Left ventricle myocardium inferior (tissue), 1 donor: ENCODE results near the gene SHISA9. TPM values are rescaled to one million over a fixed set of nuclear protein-coding genes. Genes with fewer than 3 reads are reported as not detected.

Source experiments
- DNase-seq: peaks from one replicate; pipeline ENCODE4 v3.0.0-alpha.2; 2020
- H3K27ac ChIP-seq: fragments of 200-600 bp; replicated peaks from 2 replicates; pipeline ENCODE4 v1.8.0; 2021
- H3K27me3 ChIP-seq: fragments of 200-600 bp; 2 replicates; pipeline ENCODE4 v1.8.0; 2021; ENCODE audit warnings: low read depth
- H3K36me3 ChIP-seq: fragments of 200-600 bp; 2 replicates; pipeline ENCODE4 v1.8.0; 2021
- H3K4me1 ChIP-seq: fragments of 200-600 bp; 2 replicates; pipeline ENCODE4 v1.8.0; 2021
- H3K4me3 ChIP-seq: fragments of 200-600 bp; 2 replicates; pipeline ENCODE4 v1.8.0; 2021; ENCODE audit warnings: mild to moderate bottlenecking, moderate library complexity
- H3K9me3 ChIP-seq: fragments of 200-600 bp; replicated peaks from 2 replicates; pipeline ENCODE4 v1.8.0; 2021
- intact Hi-C: fragments of 100-400 bp; cut with micrococcal nuclease; formaldehyde crosslinking; loops from one replicate; pipeline ENCODE4 v1.11.0; 2022
- total RNA-seq: library from RNA; stranded (reverse); fragmentation: NEBNext Ultra II Directional; extraction: Animal tissue kit (Norgen Biotek cat#: 25700); gene quantifications from one replicate; pipeline ENCODE4 v1.2.1, GENCODE V29; 2021
- TF ChIP-seq, protein P1 (sequence below): fragments of 200-600 bp; IDR thresholded peaks from 2 replicates; pipeline ENCODE4 v1.8.0; 2021; ENCODE audit warnings: antibody characterized with exemption, mild to moderate bottlenecking, borderline replicate concordance
- donor health status: DM: no; HTN: yes; CAD: no; lungs with severe emphysema.

SHISA9 gene
- total RNA-seq, 1 donor from 2014 or later, result 0.30 TPM

DNA sequence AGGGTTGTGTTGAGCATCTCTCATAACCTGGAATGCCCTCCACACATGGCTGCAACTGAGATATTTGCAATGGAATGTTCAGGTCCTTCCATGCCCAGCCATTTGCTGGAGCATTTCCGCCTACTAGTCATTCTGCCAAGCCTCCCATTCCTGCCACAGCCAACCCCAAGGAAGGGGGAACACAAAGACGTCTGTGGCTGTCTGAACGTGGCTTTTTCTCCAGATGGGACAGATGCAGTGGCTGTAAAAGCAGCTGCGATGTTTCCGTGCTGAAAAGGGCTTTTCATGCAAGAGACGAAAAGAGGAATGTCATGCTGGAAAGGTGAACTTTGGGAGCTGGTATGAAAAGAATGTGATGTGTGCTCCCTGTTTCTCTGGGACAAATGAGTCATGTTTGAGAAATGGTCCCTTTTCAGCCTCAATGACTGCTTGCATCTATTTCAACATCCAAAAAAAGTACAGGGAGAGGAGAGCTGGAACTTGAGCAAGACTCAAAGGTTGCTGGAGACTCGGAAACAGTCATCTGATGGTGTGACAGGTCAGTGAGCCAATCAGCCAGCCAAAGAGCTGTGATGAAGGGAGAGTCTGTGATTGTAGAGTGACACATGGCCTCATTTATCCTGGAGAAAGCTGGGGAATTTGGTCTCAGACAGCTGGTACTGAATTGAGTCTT is 208.9 kb downstream of the SHISA9 start:
- Histone ChIP-seq H3K27ac (no peak overlapping the region), H3K27me3 (peaks cover 4% of the 10 kb centered on the region), H3K36me3 (no peaks in the 10 kb centered on the region), H3K4me3 (no peak overlapping the region), H3K4me1 (no peaks in the 10 kb centered on the region), H3K9me3 (peaks cover 12% of the 10 kb centered on the region)
- TF ChIP-seq, protein P1, sequence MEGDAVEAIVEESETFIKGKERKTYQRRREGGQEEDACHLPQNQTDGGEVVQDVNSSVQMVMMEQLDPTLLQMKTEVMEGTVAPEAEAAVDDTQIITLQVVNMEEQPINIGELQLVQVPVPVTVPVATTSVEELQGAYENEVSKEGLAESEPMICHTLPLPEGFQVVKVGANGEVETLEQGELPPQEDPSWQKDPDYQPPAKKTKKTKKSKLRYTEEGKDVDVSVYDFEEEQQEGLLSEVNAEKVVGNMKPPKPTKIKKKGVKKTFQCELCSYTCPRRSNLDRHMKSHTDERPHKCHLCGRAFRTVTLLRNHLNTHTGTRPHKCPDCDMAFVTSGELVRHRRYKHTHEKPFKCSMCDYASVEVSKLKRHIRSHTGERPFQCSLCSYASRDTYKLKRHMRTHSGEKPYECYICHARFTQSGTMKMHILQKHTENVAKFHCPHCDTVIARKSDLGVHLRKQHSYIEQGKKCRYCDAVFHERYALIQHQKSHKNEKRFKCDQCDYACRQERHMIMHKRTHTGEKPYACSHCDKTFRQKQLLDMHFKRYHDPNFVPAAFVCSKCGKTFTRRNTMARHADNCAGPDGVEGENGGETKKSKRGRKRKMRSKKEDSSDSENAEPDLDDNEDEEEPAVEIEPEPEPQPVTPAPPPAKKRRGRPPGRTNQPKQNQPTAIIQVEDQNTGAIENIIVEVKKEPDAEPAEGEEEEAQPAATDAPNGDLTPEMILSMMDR, result no peak
- intact Hi-C loops, result no loop called here
- no peak for DNase-seq

GRCh38 chr16:13111747-13112146 is 210.3 kb downstream of the SHISA9 start:
- Histone ChIP-seq H3K9me3 (peaks cover 8% of the 10 kb centered on the region), H3K27me3 (peaks cover 4% of the 10 kb centered on the region), H3K4me1 (no peaks in the 10 kb centered on the region), H3K4me3 (no peak overlapping the region), H3K36me3 (no peaks in the 10 kb centered on the region), H3K27ac (no peak overlapping the region)
- intact Hi-C loops, result no loop called here
- TF ChIP-seq, protein P1, result no peak
- DNase-seq, result no peak

DNA sequence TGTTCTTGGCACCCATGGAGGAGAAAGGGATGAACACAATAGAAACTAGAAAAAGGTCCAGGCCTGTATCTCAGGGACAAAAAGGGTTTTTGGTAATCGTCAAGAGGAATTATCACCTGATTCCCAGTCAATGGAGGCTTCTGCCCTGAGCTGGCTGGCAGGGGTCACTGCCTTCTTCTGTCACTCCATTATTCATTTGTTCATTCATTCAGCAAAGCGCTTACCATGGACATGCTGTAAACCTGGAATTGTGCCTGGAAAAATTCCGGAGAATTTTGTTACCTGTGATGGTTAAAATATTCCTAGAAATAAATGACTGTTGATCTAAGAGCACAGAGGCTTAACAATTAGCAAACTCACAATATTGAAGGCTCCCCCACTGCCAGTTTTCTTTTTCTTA is 212.3 kb downstream of the SHISA9 start:
- TF ChIP-seq, protein P1, result no peak
- Histone ChIP-seq H3K9me3 (peaks cover 8% of the 10 kb centered on the region), H3K4me1 (no peaks in the 10 kb centered on the region), H3K4me3 (no peak overlapping the region), H3K27me3 (peaks cover 8% of the 10 kb centered on the region), H3K36me3 (no peaks in the 10 kb centered on the region), H3K27ac (no peak overlapping the region)
- no peak for DNase-seq
- intact Hi-C loops, result no loop called here

GRCh38 chr16:13118091-13118490 is 216.7 kb downstream of the SHISA9 start:
- no peak for DNase-seq
- H3K27me3 ChIP-seq, result peaks cover 28% of the 10 kb centered on the region
- H3K4me1 ChIP-seq, result no peaks in the 10 kb centered on the region
- intact Hi-C loops, result no loop called here
- no peak overlapping the region for H3K27ac ChIP-seq
- H3K4me3 ChIP-seq, result no peak overlapping the region
- H3K36me3 ChIP-seq, result no peaks in the 10 kb centered on the region
- H3K9me3 ChIP-seq, result peaks cover 8% of the 10 kb centered on the region
- TF ChIP-seq, protein P1, result no peak

GRCh38 chr16:13120091-13120490 is 218.7 kb downstream of the SHISA9 start:
- no peak overlapping the region for H3K27ac ChIP-seq
- H3K4me1 ChIP-seq, result no peaks in the 10 kb centered on the region
- H3K4me3 ChIP-seq, result no peak overlapping the region
- TF ChIP-seq, protein P1, result no peak
- no peak for DNase-seq
- H3K9me3 ChIP-seq, result peaks cover 16% of the 10 kb centered on the region
- H3K27me3 ChIP-seq, result peaks cover 32% of the 10 kb centered on the region
- intact Hi-C loops, result no loop called here
- no peaks in the 10 kb centered on the region for H3K36me3 ChIP-seq
